HEK293 (cell line): ENCODE results near the gene STRA6.
A peak's percentile ranks its signal among the peaks of the same experiment; 100 is the strongest.

Source experiments
- GFI1B ChIP-seq: fragments of 450-650 bp; formaldehyde crosslinking; IDR thresholded peaks from 2 replicates; pipeline ENCODE4 v1.5.1; 2016; ENCODE audit warnings: missing biosample characterization, missing genetic modification characterization
- MZF1 ChIP-seq: fragments of 450-650 bp; formaldehyde crosslinking; IDR thresholded peaks from 2 replicates; pipeline ENCODE4 v1.5.1; 2017; ENCODE audit warnings: missing biosample characterization, missing genetic modification characterization, borderline replicate concordance
- PATZ1 ChIP-seq: fragments of 450-650 bp; formaldehyde crosslinking; IDR thresholded peaks from 2 replicates; pipeline ENCODE4 v1.5.1; 2016; ENCODE audit warnings: missing biosample characterization, missing genetic modification characterization
- RBAK ChIP-seq: fragments of 450-650 bp; formaldehyde crosslinking; IDR thresholded peaks from 2 replicates; pipeline ENCODE4 v1.5.1; 2016; ENCODE audit warnings: missing biosample characterization, missing genetic modification characterization
- REPIN1 ChIP-seq: fragments of 450-650 bp; formaldehyde crosslinking; IDR thresholded peaks from 2 replicates; pipeline ENCODE4 v1.5.1; 2017; ENCODE audit warnings: missing biosample characterization, missing genetic modification characterization, low read depth
- TCF7L2 ChIP-seq: IDR thresholded peaks from 2 replicates; pipeline ENCODE4 v1.6.1; 2011; ENCODE audit warnings: low read depth, mild to moderate bottlenecking, inconsistent platforms, low read length, moderate library complexity, borderline replicate concordance
- TRIM28 ChIP-seq: IDR thresholded peaks from 2 replicates; pipeline ENCODE4 v1.6.1; 2011; ENCODE audit warnings: low read length, control low read depth, borderline replicate concordance
- ZBTB8A ChIP-seq: fragments of 450-650 bp; formaldehyde crosslinking; IDR thresholded peaks from 2 replicates; pipeline ENCODE4 v1.5.1; 2016; ENCODE audit warnings: missing biosample characterization, missing genetic modification characterization
- ZNF114 ChIP-seq: fragments of 450-650 bp; formaldehyde crosslinking; IDR thresholded peaks from 2 replicates; pipeline ENCODE4 v1.5.0; 2017; ENCODE audit warnings: missing biosample characterization, missing genetic modification characterization
- ZNF146 ChIP-seq: fragments of 450-650 bp; formaldehyde crosslinking; IDR thresholded peaks from 2 replicates; pipeline ENCODE4 v1.5.1; 2016; ENCODE audit warnings: missing biosample characterization, missing genetic modification characterization
- ZNF223 ChIP-seq: fragments of 450-650 bp; formaldehyde crosslinking; IDR thresholded peaks from 2 replicates; pipeline ENCODE4 v1.5.1; 2016; ENCODE audit warnings: missing biosample characterization, missing genetic modification characterization
- ZNF24 ChIP-seq: fragments of 450-650 bp; formaldehyde crosslinking; IDR thresholded peaks from 2 replicates; pipeline ENCODE4 v1.5.1; 2016; ENCODE audit warnings: missing biosample characterization, missing genetic modification characterization
- ZNF311 ChIP-seq: fragments of 450-650 bp; formaldehyde crosslinking; IDR thresholded peaks from 2 replicates; pipeline ENCODE4 v1.5.1; 2017; ENCODE audit warnings: missing biosample characterization, missing genetic modification characterization, borderline replicate concordance
- ZNF324 ChIP-seq: fragments of 450-650 bp; formaldehyde crosslinking; IDR thresholded peaks from 2 replicates; pipeline ENCODE4 v1.5.1; 2016; ENCODE audit warnings: missing biosample characterization, missing genetic modification characterization
- ZNF37A ChIP-seq: fragments of 450-650 bp; IDR thresholded peaks from 2 replicates; pipeline ENCODE4 v1.5.1; 2018; ENCODE audit warnings: missing biosample characterization, missing genetic modification characterization
- ZNF510 ChIP-seq: fragments of 450-650 bp; formaldehyde crosslinking; IDR thresholded peaks from 2 replicates; pipeline ENCODE4 v1.5.1; 2018; ENCODE audit warnings: mild to moderate bottlenecking, missing genetic modification characterization, missing biosample characterization; ENCODE audit not compliant: insufficient replicate concordance
- ZNF530 ChIP-seq: fragments of 450-650 bp; formaldehyde crosslinking; IDR thresholded peaks from 2 replicates; pipeline ENCODE4 v1.5.1; 2016; ENCODE audit warnings: low read depth, missing biosample characterization, missing genetic modification characterization
- ZNF600 ChIP-seq: fragments of 450-650 bp; formaldehyde crosslinking; IDR thresholded peaks from 2 replicates; pipeline ENCODE4 v1.5.1; 2016; ENCODE audit warnings: missing biosample characterization, missing genetic modification characterization
- ZNF623 ChIP-seq: fragments of 450-650 bp; formaldehyde crosslinking; IDR thresholded peaks from 2 replicates; pipeline ENCODE4 v1.5.1; 2016; ENCODE audit warnings: missing biosample characterization, missing genetic modification characterization
- ZNF76 ChIP-seq: fragments of 450-650 bp; formaldehyde crosslinking; IDR thresholded peaks from 2 replicates; pipeline ENCODE4; 2016; ENCODE audit warnings: low read depth, missing biosample characterization, missing genetic modification characterization, borderline replicate concordance
- ZNF843 ChIP-seq: fragments of 450-650 bp; formaldehyde crosslinking; IDR thresholded peaks from 2 replicates; pipeline ENCODE4 v1.5.1; 2016; ENCODE audit warnings: missing biosample characterization, missing genetic modification characterization
- ZSCAN30 ChIP-seq: fragments of 450-650 bp; IDR thresholded peaks from 2 replicates; pipeline ENCODE4 v1.5.1; 2018; ENCODE audit warnings: missing biosample characterization, mild to moderate bottlenecking, missing genetic modification characterization, moderate library complexity
- TF ChIP-seq, protein P1 (sequence below): fragments of 450-650 bp; formaldehyde crosslinking; IDR thresholded peaks from 2 replicates; pipeline ENCODE4 v1.5.1; 2016; ENCODE audit warnings: missing biosample characterization, missing genetic modification characterization
- TF ChIP-seq, protein P2 (sequence below): fragments of 450-650 bp; formaldehyde crosslinking; IDR thresholded peaks from 2 replicates; pipeline ENCODE4 v1.5.1; 2016; ENCODE audit warnings: missing biosample characterization, missing genetic modification characterization
- TF ChIP-seq, protein P3 (sequence below): fragments of 450-650 bp; formaldehyde crosslinking; conservative IDR thresholded peaks from 2 replicates; pipeline ENCODE4 v1.5.1; 2016; ENCODE audit warnings: low read depth, missing biosample characterization, missing genetic modification characterization
- TF ChIP-seq, protein P4 (sequence below): fragments of 450-650 bp; formaldehyde crosslinking; IDR thresholded peaks from 2 replicates; pipeline ENCODE4 v1.5.1; 2016; ENCODE audit warnings: missing biosample characterization, missing genetic modification characterization
- TF ChIP-seq, protein P5 (sequence below): fragments of 450-650 bp; formaldehyde crosslinking; IDR thresholded peaks from 2 replicates; pipeline ENCODE4 v1.5.1; 2016; ENCODE audit warnings: missing biosample characterization, missing genetic modification characterization

STRA6 gene

GRCh38 chr15:74130155-74130848 lies 72.3 kb downstream of the STRA6 start, which contains the start of gene ISLR2 (continued):
- TF ChIP-seq ZNF510 (tag by site-specific recombination): no peak
- TF ChIP-seq ZNF223 (tag by site-specific recombination): no peak
- TF ChIP-seq TCF7L2: no peak
- no peak for TF ChIP-seq GFI1B
- no peak for TF ChIP-seq ZNF76 (tag by site-specific recombination)
- no peak for TF ChIP-seq ZNF37A (tag by site-specific recombination)
- peak; percentile 30; the same call in 1 of the 2 replicates for TF ChIP-seq ZNF600 (tag by site-specific recombination)
- TF ChIP-seq, protein P1, sequence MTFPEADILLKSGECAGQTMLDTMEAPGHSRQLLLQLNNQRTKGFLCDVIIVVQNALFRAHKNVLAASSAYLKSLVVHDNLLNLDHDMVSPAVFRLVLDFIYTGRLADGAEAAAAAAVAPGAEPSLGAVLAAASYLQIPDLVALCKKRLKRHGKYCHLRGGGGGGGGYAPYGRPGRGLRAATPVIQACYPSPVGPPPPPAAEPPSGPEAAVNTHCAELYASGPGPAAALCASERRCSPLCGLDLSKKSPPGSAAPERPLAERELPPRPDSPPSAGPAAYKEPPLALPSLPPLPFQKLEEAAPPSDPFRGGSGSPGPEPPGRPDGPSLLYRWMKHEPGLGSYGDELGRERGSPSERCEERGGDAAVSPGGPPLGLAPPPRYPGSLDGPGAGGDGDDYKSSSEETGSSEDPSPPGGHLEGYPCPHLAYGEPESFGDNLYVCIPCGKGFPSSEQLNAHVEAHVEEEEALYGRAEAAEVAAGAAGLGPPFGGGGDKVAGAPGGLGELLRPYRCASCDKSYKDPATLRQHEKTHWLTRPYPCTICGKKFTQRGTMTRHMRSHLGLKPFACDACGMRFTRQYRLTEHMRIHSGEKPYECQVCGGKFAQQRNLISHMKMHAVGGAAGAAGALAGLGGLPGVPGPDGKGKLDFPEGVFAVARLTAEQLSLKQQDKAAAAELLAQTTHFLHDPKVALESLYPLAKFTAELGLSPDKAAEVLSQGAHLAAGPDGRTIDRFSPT (tag by site-specific recombination): no peak
- TF ChIP-seq ZNF146 (tag by site-specific recombination): no peak
- TF ChIP-seq, protein P2, sequence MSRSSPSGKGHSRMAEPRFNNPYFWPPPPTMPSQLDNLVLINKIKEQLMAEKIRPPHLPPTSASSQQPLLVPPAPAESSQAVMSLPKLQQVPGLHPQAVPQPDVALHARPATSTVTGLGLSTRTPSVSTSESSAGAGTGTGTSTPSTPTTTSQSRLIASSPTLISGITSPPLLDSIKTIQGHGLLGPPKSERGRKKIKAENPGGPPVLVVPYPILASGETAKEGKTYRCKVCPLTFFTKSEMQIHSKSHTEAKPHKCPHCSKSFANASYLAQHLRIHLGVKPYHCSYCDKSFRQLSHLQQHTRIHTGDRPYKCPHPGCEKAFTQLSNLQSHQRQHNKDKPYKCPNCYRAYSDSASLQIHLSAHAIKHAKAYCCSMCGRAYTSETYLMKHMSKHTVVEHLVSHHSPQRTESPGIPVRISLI (tag by site-specific recombination): no peak
- TF ChIP-seq, protein P3, sequence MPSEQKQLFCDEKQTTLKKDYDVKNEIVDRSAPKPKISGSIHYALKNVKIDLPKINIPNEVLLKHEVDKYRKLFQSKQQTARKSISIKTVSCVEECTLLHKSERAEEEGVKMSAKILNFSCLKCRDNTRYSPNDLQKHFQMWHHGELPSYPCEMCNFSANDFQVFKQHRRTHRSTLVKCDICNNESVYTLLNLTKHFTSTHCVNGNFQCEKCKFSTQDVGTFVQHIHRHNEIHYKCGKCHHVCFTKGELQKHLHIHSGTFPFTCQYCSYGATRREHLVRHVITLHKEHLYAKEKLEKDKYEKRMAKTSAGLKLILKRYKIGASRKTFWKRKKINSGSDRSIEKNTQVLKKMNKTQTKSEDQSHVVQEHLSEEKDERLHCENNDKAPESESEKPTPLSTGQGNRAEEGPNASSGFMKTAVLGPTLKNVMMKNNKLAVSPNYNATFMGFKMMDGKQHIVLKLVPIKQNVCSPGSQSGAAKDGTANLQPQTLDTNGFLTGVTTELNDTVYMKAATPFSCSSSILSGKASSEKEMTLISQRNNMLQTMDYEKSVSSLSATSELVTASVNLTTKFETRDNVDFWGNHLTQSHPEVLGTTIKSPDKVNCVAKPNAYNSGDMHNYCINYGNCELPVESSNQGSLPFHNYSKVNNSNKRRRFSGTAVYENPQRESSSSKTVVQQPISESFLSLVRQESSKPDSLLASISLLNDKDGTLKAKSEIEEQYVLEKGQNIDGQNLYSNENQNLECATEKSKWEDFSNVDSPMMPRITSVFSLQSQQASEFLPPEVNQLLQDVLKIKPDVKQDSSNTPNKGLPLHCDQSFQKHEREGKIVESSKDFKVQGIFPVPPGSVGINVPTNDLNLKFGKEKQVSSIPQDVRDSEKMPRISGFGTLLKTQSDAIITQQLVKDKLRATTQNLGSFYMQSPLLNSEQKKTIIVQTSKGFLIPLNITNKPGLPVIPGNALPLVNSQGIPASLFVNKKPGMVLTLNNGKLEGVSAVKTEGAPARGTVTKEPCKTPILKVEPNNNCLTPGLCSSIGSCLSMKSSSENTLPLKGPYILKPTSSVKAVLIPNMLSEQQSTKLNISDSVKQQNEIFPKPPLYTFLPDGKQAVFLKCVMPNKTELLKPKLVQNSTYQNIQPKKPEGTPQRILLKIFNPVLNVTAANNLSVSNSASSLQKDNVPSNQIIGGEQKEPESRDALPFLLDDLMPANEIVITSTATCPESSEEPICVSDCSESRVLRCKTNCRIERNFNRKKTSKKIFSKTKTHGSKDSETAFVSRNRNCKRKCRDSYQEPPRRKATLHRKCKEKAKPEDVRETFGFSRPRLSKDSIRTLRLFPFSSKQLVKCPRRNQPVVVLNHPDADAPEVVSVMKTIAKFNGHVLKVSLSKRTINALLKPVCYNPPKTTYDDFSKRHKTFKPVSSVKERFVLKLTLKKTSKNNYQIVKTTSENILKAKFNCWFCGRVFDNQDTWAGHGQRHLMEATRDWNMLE: no peak
- no peak for TF ChIP-seq ZNF324 (tag by site-specific recombination)
- peak; percentile 79 for TF ChIP-seq PATZ1 (tag by site-specific recombination)
- TF ChIP-seq ZNF114 (tag by site-specific recombination): no peak
- 0 out of 2 replicates have a peak, but pooled peaks have one; percentile 16 for TF ChIP-seq ZNF843 (tag by site-specific recombination)
- TF ChIP-seq, protein P4, sequence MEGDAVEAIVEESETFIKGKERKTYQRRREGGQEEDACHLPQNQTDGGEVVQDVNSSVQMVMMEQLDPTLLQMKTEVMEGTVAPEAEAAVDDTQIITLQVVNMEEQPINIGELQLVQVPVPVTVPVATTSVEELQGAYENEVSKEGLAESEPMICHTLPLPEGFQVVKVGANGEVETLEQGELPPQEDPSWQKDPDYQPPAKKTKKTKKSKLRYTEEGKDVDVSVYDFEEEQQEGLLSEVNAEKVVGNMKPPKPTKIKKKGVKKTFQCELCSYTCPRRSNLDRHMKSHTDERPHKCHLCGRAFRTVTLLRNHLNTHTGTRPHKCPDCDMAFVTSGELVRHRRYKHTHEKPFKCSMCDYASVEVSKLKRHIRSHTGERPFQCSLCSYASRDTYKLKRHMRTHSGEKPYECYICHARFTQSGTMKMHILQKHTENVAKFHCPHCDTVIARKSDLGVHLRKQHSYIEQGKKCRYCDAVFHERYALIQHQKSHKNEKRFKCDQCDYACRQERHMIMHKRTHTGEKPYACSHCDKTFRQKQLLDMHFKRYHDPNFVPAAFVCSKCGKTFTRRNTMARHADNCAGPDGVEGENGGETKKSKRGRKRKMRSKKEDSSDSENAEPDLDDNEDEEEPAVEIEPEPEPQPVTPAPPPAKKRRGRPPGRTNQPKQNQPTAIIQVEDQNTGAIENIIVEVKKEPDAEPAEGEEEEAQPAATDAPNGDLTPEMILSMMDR (tag by site-specific recombination): no peak
- TF ChIP-seq TRIM28: no peak
- TF ChIP-seq ZNF311: no peak
- no peak for TF ChIP-seq ZNF530 (tag by site-specific recombination)
- TF ChIP-seq MZF1 (tag by site-specific recombination): no peak
- no peak for TF ChIP-seq ZSCAN30 (tag by site-specific recombination)
- TF ChIP-seq ZNF623 (tag by site-specific recombination): no peak
- peak; percentile 91 for TF ChIP-seq ZBTB8A (tag by site-specific recombination)
- TF ChIP-seq ZNF24 (tag by site-specific recombination): no peak
- TF ChIP-seq, protein P5, sequence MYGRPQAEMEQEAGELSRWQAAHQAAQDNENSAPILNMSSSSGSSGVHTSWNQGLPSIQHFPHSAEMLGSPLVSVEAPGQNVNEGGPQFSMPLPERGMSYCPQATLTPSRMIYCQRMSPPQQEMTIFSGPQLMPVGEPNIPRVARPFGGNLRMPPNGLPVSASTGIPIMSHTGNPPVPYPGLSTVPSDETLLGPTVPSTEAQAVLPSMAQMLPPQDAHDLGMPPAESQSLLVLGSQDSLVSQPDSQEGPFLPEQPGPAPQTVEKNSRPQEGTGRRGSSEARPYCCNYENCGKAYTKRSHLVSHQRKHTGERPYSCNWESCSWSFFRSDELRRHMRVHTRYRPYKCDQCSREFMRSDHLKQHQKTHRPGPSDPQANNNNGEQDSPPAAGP (tag by site-specific recombination): peak; percentile 85
- no peak for TF ChIP-seq RBAK
- no peak for TF ChIP-seq REPIN1
